Hepatocyte (in vitro differentiated cells): ENCODE results near the gene HECW1. TPM values are rescaled to one million over a fixed set of nuclear protein-coding genes. Genes with fewer than 3 reads are reported as not detected.

Experiments
- DNase-seq: peaks from one replicate; pipeline ENCODE4 v3.0.0-alpha.2; 2016; ENCODE audit warnings: low spot score
- H2AFZ ChIP-seq: fragments of 200-600 bp; sonication (generic); 2 replicates; pipeline ENCODE4 v1.6.0; 2016; ENCODE audit warnings: antibody characterized with exemption, mild to moderate bottlenecking
- H3K27ac ChIP-seq: fragments of 200-600 bp; sonication (generic); 2 replicates; pipeline ENCODE4 v1.5.1; 2016; ENCODE audit warnings: mild to moderate bottlenecking
- H3K27me3 ChIP-seq: fragments of 200-600 bp; sonication (generic); 2 replicates; pipeline ENCODE4 v1.6.1; 2016
- H3K36me3 ChIP-seq: fragments of 200-600 bp; sonication (generic); replicated peaks from 2 replicates; pipeline ENCODE4 v1.5.1; 2016; ENCODE audit warnings: low read depth; ENCODE audit not compliant: insufficient read depth
- H3K4me1 ChIP-seq: fragments of 200-600 bp; sonication (generic); 2 replicates; pipeline ENCODE4 v1.5.1; 2016; ENCODE audit warnings: mild to moderate bottlenecking, moderate library complexity; ENCODE audit not compliant: insufficient read depth
- H3K4me2 ChIP-seq: fragments of 200-600 bp; sonication (generic); 2 replicates; pipeline ENCODE4 v1.6.0; 2016
- H3K4me3 ChIP-seq: fragments of 200-600 bp; sonication (generic); 2 replicates; pipeline ENCODE4 v1.5.1; 2016; ENCODE audit warnings: mild to moderate bottlenecking
- H3K79me2 ChIP-seq: fragments of 200-600 bp; sonication (generic); 2 replicates; pipeline ENCODE4 v1.6.0; 2017; ENCODE audit warnings: mild to moderate bottlenecking
- H3K9me2 ChIP-seq: fragments of 200-600 bp; sonication (generic); replicated peaks from 2 replicates; pipeline ENCODE4 v1.6.0; 2017; ENCODE audit warnings: mild to moderate bottlenecking; ENCODE audit not compliant: insufficient read depth
- H3K9me3 ChIP-seq: fragments of 200-600 bp; sonication (generic); 2 replicates; pipeline ENCODE4 v1.5.1; 2016; ENCODE audit warnings: low read depth, mild to moderate bottlenecking
- H4K20me1 ChIP-seq: fragments of 200-600 bp; sonication (generic); 2 replicates; pipeline ENCODE4 v1.6.0; 2016; ENCODE audit warnings: mild to moderate bottlenecking; ENCODE audit not compliant: insufficient read depth, poor library complexity, severe bottlenecking
- CTCF ChIP-seq: fragments of 200-600 bp; sonication (generic); IDR thresholded peaks from 2 replicates; pipeline ENCODE4 v1.5.1; 2016; ENCODE audit warnings: antibody characterized with exemption, mild to moderate bottlenecking; ENCODE audit not compliant: poor library complexity
- EZH2 ChIP-seq: fragments of 200-600 bp; sonication (generic); IDR thresholded peaks from 2 replicates; pipeline ENCODE4 v1.6.1; 2016; ENCODE audit warnings: antibody characterized with exemption, mild to moderate bottlenecking, borderline replicate concordance
- EZH2phosphoT487 ChIP-seq: fragments of 200-600 bp; sonication (generic); IDR thresholded peaks from one replicate; pipeline ENCODE4 v1.6.1; 2018; ENCODE audit warnings: antibody characterized with exemption, mild to moderate bottlenecking, low read depth, moderate library complexity; ENCODE audit not compliant: unreplicated experiment, severe bottlenecking
- WGBS: methylation state at CpG from one replicate; pipeline ENCODE4 v1.1.6; 2016; ENCODE audit warnings: low lambda C conversion rate; ENCODE audit errors: missing lambda C conversion rate; 5-methylcytosine and 5-hydroxymethylcytosine counted together
- polyA plus RNA-seq: library from polyadenylated mRNA; unstranded; fragments of >200 nt; fragmentation: Nextera tagmentation; extraction: Ambion mirVana; gene quantifications from 2 replicates; pipeline ENCODE4 v1.2.1, GENCODE V29; 2016
- total RNA-seq: library from RNA; depleted of rRNA; stranded (reverse); fragments of >200 nt; gene quantifications from 2 replicates; pipeline ENCODE4 v1.2.3, GENCODE V29; 2014

Gene HECW1
- total and polyA plus RNA-seq, 2 experiments from 2014 or later, result 1.5 to 7.6 TPM

- DNase-seq, result no peak
- no peaks in the 10 kb centered on the region for H3K9me2 ChIP-seq
- H4K20me1 ChIP-seq, result no peaks in the 10 kb centered on the region
- TF ChIP-seq EZH2phosphoT487 (no peak), CTCF (no peak), EZH2 (no peak)
- no peak overlapping the region for H3K27ac ChIP-seq
- no peaks in the 10 kb centered on the region for H3K27me3 ChIP-seq
- H3K36me3 ChIP-seq, result no peaks in the 10 kb centered on the region
- H3K79me2 ChIP-seq, result no peaks in the 10 kb centered on the region
- H3K9me3 ChIP-seq, result no peaks in the 10 kb centered on the region
- 85% methylated on average over 7 of the region's 7 CpGs for WGBS
- no peak overlapping the region for H3K4me3 ChIP-seq
- H3K4me1 ChIP-seq, result no peaks in the 10 kb centered on the region
- no peak overlapping the region for H2AFZ ChIP-seq
- H3K4me2 ChIP-seq, result no peak overlapping the region
These were observed 445.5 kb downstream of the HECW1 start for GRCh38 chr7:43557831-43558495.

DNA sequence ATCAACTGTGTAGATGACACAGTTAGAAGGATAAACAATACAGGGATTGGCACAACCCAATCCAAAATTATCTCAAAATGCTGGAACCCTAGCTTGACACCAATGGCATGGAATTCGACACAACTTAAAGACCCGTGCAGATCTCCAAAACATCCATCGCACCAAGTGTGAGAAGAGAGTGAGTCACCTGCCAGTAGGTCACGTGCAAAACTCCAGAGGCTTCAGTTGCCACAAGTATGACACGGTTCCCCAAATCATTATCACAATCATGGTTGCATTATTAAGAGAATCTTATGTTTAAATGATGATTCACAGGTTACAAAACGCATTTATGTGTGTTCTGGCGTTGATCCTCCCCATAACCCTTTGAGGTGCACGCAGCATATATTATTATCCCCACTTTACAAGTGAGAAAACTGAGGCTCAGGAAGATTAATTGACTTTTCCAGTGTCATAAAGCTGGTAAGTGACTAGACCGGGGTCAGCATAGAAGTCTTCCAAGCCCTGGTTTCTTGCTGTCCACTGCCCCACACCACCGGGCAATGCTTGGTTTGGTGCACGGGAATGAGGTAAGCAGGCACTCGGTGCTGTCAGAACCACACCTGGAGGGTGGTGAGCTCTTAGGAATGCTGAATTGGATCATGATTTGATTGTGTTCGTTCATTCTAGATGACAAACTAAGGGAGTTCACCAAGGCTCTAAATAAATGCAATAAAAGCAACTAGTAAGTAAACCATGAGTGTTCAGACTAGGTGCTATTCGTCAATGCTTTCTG is 446.9 kb downstream of the HECW1 start:
- H2AFZ ChIP-seq, result no peak overlapping the region

DNA sequence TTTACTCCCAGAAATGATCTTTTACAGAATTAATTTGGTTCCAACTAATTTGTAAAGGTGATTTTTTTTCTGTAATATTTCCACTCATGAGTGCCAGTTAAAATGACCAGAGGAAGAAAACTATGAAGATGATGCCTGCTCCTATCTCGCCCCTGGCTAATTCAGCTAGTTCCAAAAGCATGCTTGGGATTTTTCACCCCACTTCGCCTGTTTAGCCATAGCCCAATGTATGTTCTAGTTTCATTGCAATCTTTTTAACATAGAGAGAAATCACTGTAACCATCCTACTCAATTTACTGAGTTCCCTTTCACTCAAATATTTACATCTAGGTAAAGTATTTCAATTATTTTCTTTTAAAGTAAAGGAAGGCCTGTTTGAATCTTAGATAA is 447.5 kb downstream of the HECW1 start:
- TF ChIP-seq EZH2 (no peak), CTCF (no peak), EZH2phosphoT487 (no peak)
- no peaks in the 10 kb centered on the region for H3K79me2 ChIP-seq
- no peaks in the 10 kb centered on the region for H4K20me1 ChIP-seq
- H3K4me1 ChIP-seq, result no peaks in the 10 kb centered on the region
- WGBS, result 89% methylated on average over 2 of the region's 2 CpGs
- H3K27ac ChIP-seq, result no peak overlapping the region
- no peak overlapping the region for H3K4me3 ChIP-seq
- H3K27me3 ChIP-seq, result no peaks in the 10 kb centered on the region
- H2AFZ ChIP-seq, result no peak overlapping the region
- no peaks in the 10 kb centered on the region for H3K9me2 ChIP-seq
- no peak overlapping the region for H3K4me2 ChIP-seq
- no peaks in the 10 kb centered on the region for H3K36me3 ChIP-seq
- no peak for DNase-seq
- no peaks in the 10 kb centered on the region for H3K9me3 ChIP-seq

More for the DNA sequence above, 446.9 kb downstream of the HECW1 start:
- DNase-seq, result no peak
- Histone ChIP-seq H3K4me1 (no peaks in the 10 kb centered on the region), H3K27me3 (no peaks in the 10 kb centered on the region), H3K9me3 (no peaks in the 10 kb centered on the region), H3K9me2 (no peaks in the 10 kb centered on the region), H3K4me2 (no peak overlapping the region), H3K27ac (no peak overlapping the region), H3K4me3 (no peak overlapping the region), H3K79me2 (no peaks in the 10 kb centered on the region), H3K36me3 (no peaks in the 10 kb centered on the region), H4K20me1 (no peaks in the 10 kb centered on the region)
- WGBS, result 94% methylated on average over 14 of the region's 14 CpGs
- TF ChIP-seq EZH2 (no peak), EZH2phosphoT487 (no peak), CTCF (no peak)
